HG03280 (cell line): ENCODE measurements around the gene TRERF1.
"Not testable (repeated sequence)": the region's sequence is repeated elsewhere in the genome, so short reads cannot be mapped to it uniquely, and the experiment has no call there.

Source experiments
- ATAC-seq: cut with Tn5 transposase; IDR thresholded peaks from one replicate; pipeline ENCODE4 v1.9.1; 2021; ENCODE audit warnings: mild to moderate bottlenecking, moderate library complexity; ENCODE audit not compliant: unreplicated experiment

Gene TRERF1

GRCh38 chr6:42451333-42452170 is at the start of gene TRERF1:
TSS of gene TRERF1 (minus strand) at chr6:42451926. CDS start at chr6:42269590, 182,336 bp downstream.
- ATAC-seq = no peak

GRCh38 chr6:42498473-42499128 is 46.9 kb upstream of the TRERF1 start:
- ATAC-seq = no peak

GRCh38 chr6:42493914-42494539 is 42.3 kb upstream of the TRERF1 start:
- ATAC-seq = no peak

- ATAC-seq = no peak
Observed at GRCh38 chr6:42488129-42488528, 36.4 kb upstream of the TRERF1 start.

- no peak for ATAC-seq
Observed at GRCh38 chr6:42484261-42484660, 32.5 kb upstream of the TRERF1 start.

GRCh38 chr6:42482174-42482573 is 30.4 kb upstream of the TRERF1 start:
- no peak for ATAC-seq

GRCh38 chr6:42471714-42472113 is 20.0 kb upstream of the TRERF1 start:
- no peak for ATAC-seq

- no peak for ATAC-seq
Observed at GRCh38 chr6:42471142-42471541, 19.4 kb upstream of the TRERF1 start.

- ATAC-seq = no peak
Observed at GRCh38 chr6:42468273-42468672, 16.5 kb upstream of the TRERF1 start.

GRCh38 chr6:42467651-42468050 is 15.9 kb upstream of the TRERF1 start:
- no peak for ATAC-seq

GRCh38 chr6:42466470-42466869 is 14.7 kb upstream of the TRERF1 start:
- not testable (repeated sequence) for ATAC-seq

- no peak for ATAC-seq
Observed at GRCh38 chr6:42462474-42462972, 10.8 kb upstream of the TRERF1 start.

- no peak for ATAC-seq
Observed at GRCh38 chr6:42460883-42461282, 9.2 kb upstream of the TRERF1 start.

- ATAC-seq = no peak
Observed at GRCh38 chr6:42459888-42460287, 8.2 kb upstream of the TRERF1 start.

GRCh38 chr6:42454428-42454791 is 2.7 kb upstream of the TRERF1 start:
- no peak for ATAC-seq

GRCh38 chr6:42453654-42454427 is 2.1 kb upstream of the TRERF1 start:
- ATAC-seq = no peak

- peak; percentile 60 for ATAC-seq
Observed at GRCh38 chr6:42453031-42453653, 1.4 kb upstream of the TRERF1 start.

GRCh38 chr6:42452171-42453030 is 675 bp upstream of the TRERF1 start:
- peak; percentile 33 for ATAC-seq

- no peak for ATAC-seq
Observed at GRCh38 chr6:42450477-42451332, 1.0 kb downstream of the TRERF1 start.
